Fibroblast of the aortic adventitia (primary cell): ENCODE results near the gene MAP2K2. TPM values are rescaled to one million over a fixed set of nuclear protein-coding genes. Genes with fewer than 3 reads are reported as not detected.
A peak's percentile ranks its signal among the peaks of the same experiment; 100 is the strongest.
"Not testable (repeated sequence)": the region's sequence is repeated elsewhere in the genome, so short reads cannot be mapped to it uniquely, and the experiment has no call there.

Source experiments
- DNase-seq: peaks from one replicate; pipeline ENCODE4 v3.0.0-alpha.2; 2010; ENCODE audit warnings: low read depth
- H3K4me3 ChIP-seq: 2 replicates; pipeline ENCODE4 v1.5.1; 2011; ENCODE audit warnings: low read depth, mild to moderate bottlenecking, control low read depth, low read length, moderate library complexity
- CTCF ChIP-seq: IDR thresholded peaks from 2 replicates; pipeline ENCODE4 v1.5.1; 2011; ENCODE audit warnings: mild to moderate bottlenecking, low read length, control low read depth, inconsistent platforms; ENCODE audit not compliant: insufficient read depth
- total RNA-seq: library from RNA; depleted of rRNA; stranded (reverse); fragments of >200 nt; gene quantifications from 2 replicates; pipeline ENCODE4 v1.2.3, GENCODE V29; 2012; ENCODE audit warnings: low replicate concordance

MAP2K2 gene
- total RNA-seq, 1 donor: 177 TPM

GRCh38 chr19:4154571-4155312 lies 30.8 kb upstream of the MAP2K2 start:
- TF ChIP-seq CTCF: no peak
- no peak for DNase-seq
- H3K4me3 ChIP-seq: no peak overlapping the region

- DNase-seq: no peak
- no peak for TF ChIP-seq CTCF
- no peak overlapping the region for H3K4me3 ChIP-seq
These were observed 28.5 kb upstream of the MAP2K2 start for GRCh38 chr19:4152241-4152998.

- TF ChIP-seq CTCF: no peak
- no peak overlapping the region for H3K4me3 ChIP-seq
- no peak for DNase-seq
These were observed 27.7 kb upstream of the MAP2K2 start for GRCh38 chr19:4151623-4152022.

- TF ChIP-seq CTCF: no peak
- DNase-seq: peak; percentile 19
- no peak overlapping the region for H3K4me3 ChIP-seq
These were observed 25.8 kb upstream of the MAP2K2 start for GRCh38 chr19:4149518-4150288.

GRCh38 chr19:4144666-4145249 lies 20.8 kb upstream of the MAP2K2 start:
- peak; percentile 88 for DNase-seq
- H3K4me3 ChIP-seq: no peak overlapping the region
- TF ChIP-seq CTCF: no peak

- H3K4me3 ChIP-seq, DNase-seq: not testable (repeated sequence)
These were observed 19.0 kb upstream of the MAP2K2 start for GRCh38 chr19:4142916-4143315.

- peak; percentile 81 for TF ChIP-seq CTCF
These were observed 16.4 kb upstream of the MAP2K2 start for GRCh38 chr19:4140237-4140711.

More at GRCh38 chr19:4140237-4140711, 16.4 kb upstream of the MAP2K2 start:
- no peak overlapping the region for H3K4me3 ChIP-seq
- DNase-seq: peak; percentile 79
